K562 (cell line): Measurements from ENCODE around the gene MED20. TPM values are rescaled to one million over a fixed set of nuclear protein-coding genes. Genes with fewer than 3 reads are reported as not detected.
A peak's percentile ranks its signal among the peaks of the same experiment; 100 is the strongest.

Experiments
- CREB3L1 ChIP-seq: fragments of 450-650 bp; IDR thresholded peaks from 2 replicates; pipeline ENCODE4 v1.6.1; 2014; ENCODE audit warnings: low read depth, mild to moderate bottlenecking, moderate library complexity, borderline replicate concordance
- ELF2 ChIP-seq: fragments of 250-450 bp; sonication (Bioruptor Pico); IDR thresholded peaks from 2 replicates; pipeline ENCODE4 v1.5.0; 2021; ENCODE audit warnings: mild to moderate bottlenecking
- FOSL1 ChIP-seq: fragments of 200-800 bp; sonication (Bioruptor generic); conservative IDR thresholded peaks from 2 replicates; pipeline ENCODE4 v1.6.1; 2016; ENCODE audit warnings: missing genetic modification characterization, missing compliant biosample characterization
- GATA2 ChIP-seq: sonication (generic); formaldehyde crosslinking; IDR thresholded peaks from 2 replicates; pipeline ENCODE4 v1.4.0; 2020; ENCODE audit warnings: mild to moderate bottlenecking, missing genetic modification reagents
- HDAC2 ChIP-seq: fragments of 450-650 bp; IDR thresholded peaks from 2 replicates; pipeline ENCODE4 v1.6.1; 2016; ENCODE audit warnings: mild to moderate bottlenecking
- L3MBTL2 ChIP-seq: fragments of 450-650 bp; IDR thresholded peaks from 2 replicates; pipeline ENCODE4 v1.6.1; 2016; ENCODE audit warnings: mild to moderate bottlenecking, moderate library complexity
- MCM7 ChIP-seq, 2 experiments: fragments of 450-650 bp; IDR thresholded peaks; 2 replicates each; pipeline ENCODE4 v1.6.1; 2016 to 2018
- NFIX ChIP-seq: fragments of 250-450 bp; sonication (Bioruptor Pico); IDR thresholded peaks from 2 replicates; pipeline ENCODE4 v1.4.0; 2020; ENCODE audit warnings: low read depth, mild to moderate bottlenecking, moderate library complexity
- OTX1 ChIP-seq: fragments of 450-650 bp; formaldehyde crosslinking; IDR thresholded peaks from 2 replicates; pipeline ENCODE4 v1.4.0; 2022; ENCODE audit warnings: mild to moderate bottlenecking
- PHF20 ChIP-seq: fragments of 450-650 bp; IDR thresholded peaks from 2 replicates; pipeline ENCODE4 v1.6.1; 2018; ENCODE audit not compliant: partially characterized antibody
- POLR2AphosphoS2 ChIP-seq: IDR thresholded peaks from 2 replicates; pipeline ENCODE4 v1.6.1; 2012; ENCODE audit warnings: low read length, improper control_type of control experiment
- RNF219 ChIP-seq: fragments of 250-450 bp; sonication (Bioruptor Pico); IDR thresholded peaks from 2 replicates; pipeline ENCODE4 v1.5.0; 2022; ENCODE audit warnings: mild to moderate bottlenecking
- TRIM28 ChIP-seq: fragments of 450-650 bp; IDR thresholded peaks from 2 replicates; pipeline ENCODE4 v1.6.1; 2017
- ZBTB7A ChIP-seq: IDR thresholded peaks from 2 replicates; pipeline ENCODE4 v1.6.1; 2011; ENCODE audit warnings: low read depth, mild to moderate bottlenecking, low read length, moderate library complexity, borderline replicate concordance; ENCODE audit not compliant: control insufficient read depth
- ZKSCAN8 ChIP-seq: fragments of 200-800 bp; sonication (Bioruptor generic); IDR thresholded peaks from 2 replicates; pipeline ENCODE4 v1.6.1; 2016; ENCODE audit warnings: missing genetic modification characterization, missing compliant biosample characterization
- ZNF274 ChIP-seq: IDR thresholded peaks from 2 replicates; pipeline ENCODE4 v1.6.1; 2011; ENCODE audit warnings: low read depth, mild to moderate bottlenecking, low read length, moderate library complexity, borderline replicate concordance
- ZNF354B ChIP-seq: fragments of 250-450 bp; sonication (Bioruptor Pico); IDR thresholded peaks from 2 replicates; pipeline ENCODE4 v1.4.0; 2020
- ZNF408 ChIP-seq: fragments of 250-450 bp; sonication (Bioruptor Pico); IDR thresholded peaks from 2 replicates; pipeline ENCODE4 v1.4.0; 2020; ENCODE audit warnings: low read depth, mild to moderate bottlenecking, moderate library complexity
- ZNF518B ChIP-seq: fragments of 250-450 bp; sonication (Bioruptor Pico); IDR thresholded peaks from 2 replicates; pipeline ENCODE4 v1.5.0; 2021; ENCODE audit warnings: mild to moderate bottlenecking, moderate library complexity
- ZNF695 ChIP-seq: fragments of 450-650 bp; formaldehyde crosslinking; IDR thresholded peaks from 2 replicates; pipeline ENCODE4 v1.4.0; 2020; ENCODE audit warnings: mild to moderate bottlenecking, moderate library complexity
- ZSCAN29 ChIP-seq: fragments of 450-650 bp; IDR thresholded peaks from 2 replicates; pipeline ENCODE4 v1.6.1; 2017
- polyA plus RNA-seq, 8 experiments: library from polyadenylated mRNA; depleted of rRNA in 4 of 8; stranded (reverse) in 5 of 8; unstranded in 3 of 8; fragments of >200 nt; fragmentation: Nextera tagmentation in 2 of 8; fragmentation: Illumina TruSeq in 1 of 8; extraction: Ambion mirVana in 2 of 8; extraction: Trizol in 1 of 8; gene quantifications; 2 replicates each; pipeline versions ENCODE4 v1.2.1 to v1.2.3, GENCODE V29; 2011 to 2014; ENCODE audit warnings: inconsistent platforms in 1 of 8, missing spikeins in 1 of 8
- total RNA-seq, 7 experiments: library from RNA; depleted of rRNA in 6 of 7; stranded (reverse); fragments of >200 nt in 6 of 7; fragmentation: Illumina TruSeq in 2 of 7; extraction: Trizol in 2 of 7; gene quantifications; 2 replicates each; pipeline versions ENCODE4 v1.2.1 to v1.2.3, GENCODE V29; 2011 to 2021; ENCODE audit warnings: low replicate concordance in 1 of 7

MED20 gene
- total and polyA plus RNA-seq, 9 of the 15 experiments (the other 6 are each of a cell fraction or from before 2014, with no cell fraction given), result 27.3 to 80.9 (median 46.0) TPM

- peak; percentile 82; the same call in 1 of the 2 replicates for TF ChIP-seq ZBTB7A
- TF ChIP-seq ZNF354B (CRISPR knock-in tag), result no peak
- TF ChIP-seq ZNF695 (CRISPR knock-in tag), result no peak
- TF ChIP-seq POLR2AphosphoS2, result no peak
- peak; percentile 49; the same call in 1 of the 2 replicates for TF ChIP-seq FOSL1 (tag)
- TF ChIP-seq MCM7 (IDR thresholded peaks at IDR 0.05), result no peak
- TF ChIP-seq ZNF274, result no peak
- TF ChIP-seq TRIM28, result no peak
- TF ChIP-seq L3MBTL2, result peak; percentile 42; the same call in 1 of the 2 replicates
- TF ChIP-seq CREB3L1, result no peak
- peak; percentile 13; the same call in 1 of the 2 replicates for TF ChIP-seq ELF2 (CRISPR knock-in tag)
- TF ChIP-seq ZSCAN29, result no peak
- 0 out of 2 replicates have a peak, but pooled peaks have one; percentile 67 for TF ChIP-seq OTX1 (CRISPR knock-in tag)
- TF ChIP-seq ZNF408 (CRISPR knock-in tag), result no peak
- TF ChIP-seq HDAC2, result no peak; the same call in 1 of the 2 replicates
- peak; percentile 79 for TF ChIP-seq GATA2 (CRISPR knock-in tag)
- no peak for TF ChIP-seq NFIX (CRISPR knock-in tag)
- TF ChIP-seq ZKSCAN8 (CRISPR knock-in tag), result no peak
- no peak for TF ChIP-seq RNF219 (CRISPR knock-in tag)
- no peak for TF ChIP-seq PHF20
- TF ChIP-seq ZNF518B, result no peak
These were observed 18.4 kb upstream of the MED20 start (continued) for GRCh38 chr6:41939176-41939847.
